HepG2 (cell line): ENCODE results near the gene BIN1. TPM values are rescaled to one million over a fixed set of nuclear protein-coding genes. Genes with fewer than 3 reads are reported as not detected.

Source experiments
- ATAC-seq: fragments of 200-7000 bp; cut with Tn5 transposase; 3 replicates; pipeline ENCODE4 v1.9.1; 2020; ENCODE audit warnings: mild to moderate bottlenecking, moderate library complexity
- BruUV-seq: library from RNA; stranded (reverse); fragments of 400-500 nt; replicated peaks from 2 replicates; lab custom pipeline; 2021; lab: Mats Ljungman, UMichigan
- CTCF ChIA-PET: fragments of 300-600 bp; formaldehyde crosslinking; extraction: SDS; loops from one replicate; lab custom pipeline; 2021; ENCODE audit warnings: low total read pairs, inconsistent platforms, low intra/inter-chr PET ratio; lab: Yijun Ruan, JAX
- POLR2A ChIA-PET: fragments of 350-600 bp; sonication (Branson Sonifier 250); formaldehyde crosslinking; loops from one replicate; lab custom pipeline; 2020; ENCODE audit warnings: antibody characterized with exemption, inconsistent platforms; lab: Yijun Ruan, JAX
- DNase-seq: peaks from one replicate; pipeline ENCODE4 v3.0.0-alpha.2; 2015; ENCODE audit warnings: low spot score
- FAIRE-seq: peaks from 3 replicates; lab custom pipeline; 2011; peaks lifted over from hg19 to GRCh38; lab: Jason Lieb, UNC
- H2AFZ ChIP-seq: one replicate; pipeline ENCODE4 v1.6.1; 2011; ENCODE audit warnings: low read length, inconsistent platforms
- H3K27ac ChIP-seq: fragments of 300-600 bp; 3 replicates; pipeline ENCODE4 v1.8.0; 2011; ENCODE audit warnings: mixed run types, mild to moderate bottlenecking, mixed read lengths, low read length, inconsistent platforms; ENCODE audit not compliant: insufficient read depth; ENCODE audit errors: extremely low read length
- H3K27me3 ChIP-seq, 2 experiments: fragments of 200-600 bp in 1 of 2; 2 replicates in 1 of 2; 3 replicates in 1 of 2; pipeline versions ENCODE4 v1.6.0 to v1.8.0; 2011; ENCODE audit warnings: low read length in 2 of 2, mild to moderate bottlenecking in 2 of 2, moderate library complexity in 2 of 2, inconsistent platforms in 1 of 2; ENCODE audit not compliant: insufficient read depth in 2 of 2, control insufficient read depth in 1 of 2
- H3K36me3 ChIP-seq, 2 experiments: fragments of 200-600 bp in 1 of 2; replicated peaks in 1 of 2; 2 replicates in 1 of 2; 3 replicates in 1 of 2; pipeline versions ENCODE4 v1.5.1 to v1.8.0; 2011; ENCODE audit warnings: low read length in 2 of 2, inconsistent platforms in 1 of 2; ENCODE audit not compliant: insufficient read depth in 2 of 2, control insufficient read depth in 1 of 2
- H3K4me1 ChIP-seq: 2 replicates; pipeline ENCODE4 v1.5.1; 2012; ENCODE audit warnings: low read length, inconsistent platforms; ENCODE audit not compliant: insufficient read depth
- H3K4me2 ChIP-seq: 2 replicates; pipeline ENCODE4 v1.6.0; 2011; ENCODE audit warnings: low read depth, low read length, inconsistent platforms
- H3K4me3 ChIP-seq, 3 experiments: fragments of 200-600 bp in 1 of 3; sonication (generic), shearing (Covaris generic) in 1 of 3; replicated peaks in 1 of 3; 2 replicates each; pipeline ENCODE4 v1.5.1; 2011 to 2016; ENCODE audit warnings: low read length in 3 of 3, inconsistent platforms in 2 of 3, low read depth in 2 of 3, mild to moderate bottlenecking in 2 of 3, control low read depth in 1 of 3, mixed read lengths in 1 of 3; ENCODE audit not compliant: insufficient read depth in 1 of 3
- H3K79me2 ChIP-seq: one replicate; pipeline ENCODE4 v1.6.1; 2011; ENCODE audit warnings: low read length, inconsistent platforms; ENCODE audit not compliant: insufficient read depth
- H3K9ac ChIP-seq: 2 replicates; pipeline ENCODE4 v1.6.0; 2011; ENCODE audit warnings: mild to moderate bottlenecking, low read depth, low read length, inconsistent platforms; ENCODE audit not compliant: insufficient read depth
- H3K9me3 ChIP-seq: 2 replicates; pipeline ENCODE4 v1.5.1; 2012; ENCODE audit warnings: mild to moderate bottlenecking, low read length
- H4K20me1 ChIP-seq: 2 replicates; pipeline ENCODE4 v1.6.0; 2011; ENCODE audit warnings: inconsistent platforms, mild to moderate bottlenecking, low read length, moderate library complexity; ENCODE audit not compliant: insufficient read depth
- CTCF ChIP-seq: sonication (generic); formaldehyde crosslinking; IDR thresholded peaks from 2 replicates; pipeline ENCODE4 v1.5.0; 2020; ENCODE audit warnings: mild to moderate bottlenecking, missing genetic modification reagents, moderate library complexity
- FOXA3 ChIP-seq: IDR thresholded peaks from 2 replicates; pipeline ENCODE4 v1.6.1; 2016; ENCODE audit warnings: missing genetic modification reagents, missing compliant biosample characterization
- NR0B2 ChIP-seq: sonication (generic); formaldehyde crosslinking; IDR thresholded peaks from 2 replicates; pipeline ENCODE4 v1.4.0; 2020; ENCODE audit warnings: mild to moderate bottlenecking, missing genetic modification reagents
- PHF8 ChIP-seq: sonication (generic); formaldehyde crosslinking; IDR thresholded peaks from 2 replicates; pipeline ENCODE4 v1.5.0; 2020; ENCODE audit warnings: missing genetic modification reagents
- ZBTB7A ChIP-seq: sonication (generic); formaldehyde crosslinking; IDR thresholded peaks from 2 replicates; pipeline ENCODE4 v1.8.0; 2022; ENCODE audit warnings: mild to moderate bottlenecking, missing genetic modification reagents
- ZNF674 ChIP-seq: sonication (generic); formaldehyde crosslinking; IDR thresholded peaks from 2 replicates; pipeline ENCODE4 v1.5.0; 2020; ENCODE audit warnings: low read depth, mild to moderate bottlenecking, missing genetic modification reagents
- ZNF713 ChIP-seq: sonication (generic); formaldehyde crosslinking; IDR thresholded peaks from 2 replicates; pipeline ENCODE4 v1.4.0; 2020; ENCODE audit warnings: mild to moderate bottlenecking, missing genetic modification reagents
- WGBS: methylation state at CpG from one replicate; pipeline ENCODE4 v1.1.6; 2017; ENCODE audit warnings: low lambda C conversion rate; 5-methylcytosine and 5-hydroxymethylcytosine counted together
- in situ Hi-C: cut with HindIII; loops from 2 replicates; pipeline ENCODE4 v1.10.0; 2017; ENCODE audit warnings: low pct_unique_long_range_greater_than_20kb; ENCODE audit not compliant: extremely low pct_ligation_motif_present
- intact Hi-C: fragments of 100-400 bp; cut with micrococcal nuclease; formaldehyde crosslinking; loops from one replicate; pipeline ENCODE4 v1.10.0; 2022; ENCODE audit not compliant: unreplicated experiment
- polyA plus RNA-seq, 8 experiments: library from polyadenylated mRNA; depleted of rRNA in 3 of 8; stranded (reverse) in 7 of 8; unstranded in 1 of 8; fragments of >200 nt; fragmentation: Illumina TruSeq in 4 of 8; extraction: Trizol in 4 of 8; gene quantifications; 2 replicates each; pipeline versions ENCODE4 v1.2.1 to v1.2.3, GENCODE V29; 2011 to 2016; ENCODE audit warnings: low read depth in 4 of 8, missing spikeins in 1 of 8, mixed read lengths in 1 of 8; ENCODE audit not compliant: insufficient read depth in 1 of 8
- total RNA-seq, 5 experiments: library from RNA; depleted of rRNA; stranded (reverse); fragments of >200 nt; fragmentation: Illumina TruSeq; extraction: Trizol; gene quantifications; 2 replicates each; pipeline ENCODE4 v1.2.3, GENCODE V29; 2016; ENCODE audit warnings: low read depth in 1 of 5
- TF ChIP-seq, protein P1 (sequence below): sonication (generic); formaldehyde crosslinking; IDR thresholded peaks from 2 replicates; pipeline ENCODE4 v1.8.1; 2023; ENCODE audit warnings: missing genetic modification reagents, mild to moderate bottlenecking, borderline replicate concordance
- TF ChIP-seq, protein P2 (sequence below): sonication (generic); formaldehyde crosslinking; IDR thresholded peaks from 2 replicates; pipeline ENCODE4 v1.4.0; 2020; ENCODE audit warnings: mild to moderate bottlenecking, missing genetic modification reagents, borderline replicate concordance

Gene BIN1
- total and polyA plus RNA-seq, 2 of the 13 experiments (the other 11 are each of a cell fraction or from before 2014, with no cell fraction given), result 0.93 to 1.2 TPM

- Histone ChIP-seq H3K27me3 (0 out of 5 replicates have a peak, but pooled peaks cover 0 to 4% of the 10 kb centered on the region in 2 experiments), H4K20me1 (no peaks in the 10 kb centered on the region), H3K36me3 (no peaks in the 10 kb centered on the region), H3K4me3 (no peak overlapping the region), H3K79me2 (no peaks in the 10 kb centered on the region), H3K4me1 (peaks cover 2% of the 10 kb centered on the region), H3K9ac (no peak overlapping the region), H3K4me2 (no peak overlapping the region), H2AFZ (no peak overlapping the region), H3K9me3 (peaks cover 5% of the 10 kb centered on the region; the same call in 1 of the 2 replicates), H3K27ac (no peak overlapping the region)
- no TSS peak for BruUV-seq
- in situ Hi-C loops (no loop called here), intact Hi-C loops (no loop called here)
- ChIA-PET CTCF (no interaction called here), POLR2A (no interaction called here)
- peak; percentile 15; the same call in 1 of the 2 replicates for TF ChIP-seq CTCF (CRISPR knock-in tag)
- no peak for TF ChIP-seq PHF8
- DNase-seq (no peak), ATAC-seq (peak; percentile 41; the same call in 1 of the 3 replicates), FAIRE-seq (no peak)
- WGBS, result 81% methylated on average over 10 of the region's 10 CpGs
Measured at GRCh38 chr2:127022817-127023216, 84.1 kb downstream of the BIN1 start.

GRCh38 chr2:127020536-127020935, 86.4 kb downstream of the BIN1 start:
- ATAC-seq (no peak), FAIRE-seq (no peak), DNase-seq (no peak)
- Histone ChIP-seq H3K27me3 (peaks cover 0 to 4% of the 10 kb centered on the region in 2 experiments; a peak in 1 of 5 replicates), H4K20me1 (no peaks in the 10 kb centered on the region), H3K36me3 (no peaks in the 10 kb centered on the region), H3K9ac (no peak overlapping the region), H3K27ac (no peak overlapping the region), H2AFZ (no peak overlapping the region), H3K4me1 (peaks cover 10% of the 10 kb centered on the region), H3K9me3 (peaks cover 5% of the 10 kb centered on the region; the same call in 1 of the 2 replicates), H3K79me2 (no peaks in the 10 kb centered on the region), H3K4me2 (no peak overlapping the region), H3K4me3 (no peak overlapping the region)
- in situ Hi-C loops (no loop called here), intact Hi-C loops (no loop called here)
- ChIA-PET CTCF (no interaction called here), POLR2A (no interaction called here)
- no TSS peak for BruUV-seq
- WGBS, result 65% methylated on average over 3 of the region's 3 CpGs
- TF ChIP-seq, protein P1, sequence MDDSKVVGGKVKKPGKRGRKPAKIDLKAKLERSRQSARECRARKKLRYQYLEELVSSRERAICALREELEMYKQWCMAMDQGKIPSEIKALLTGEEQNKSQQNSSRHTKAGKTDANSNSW (CRISPR knock-in tag), result no peak
- TF ChIP-seq ZNF713 (CRISPR knock-in tag) (no peak), NR0B2 (CRISPR knock-in tag) (no peak), ZNF674 (CRISPR knock-in tag) (no peak), FOXA3 (CRISPR knock-in tag) (no peak), ZBTB7A (CRISPR knock-in tag) (no peak)
- TF ChIP-seq, protein P2, sequence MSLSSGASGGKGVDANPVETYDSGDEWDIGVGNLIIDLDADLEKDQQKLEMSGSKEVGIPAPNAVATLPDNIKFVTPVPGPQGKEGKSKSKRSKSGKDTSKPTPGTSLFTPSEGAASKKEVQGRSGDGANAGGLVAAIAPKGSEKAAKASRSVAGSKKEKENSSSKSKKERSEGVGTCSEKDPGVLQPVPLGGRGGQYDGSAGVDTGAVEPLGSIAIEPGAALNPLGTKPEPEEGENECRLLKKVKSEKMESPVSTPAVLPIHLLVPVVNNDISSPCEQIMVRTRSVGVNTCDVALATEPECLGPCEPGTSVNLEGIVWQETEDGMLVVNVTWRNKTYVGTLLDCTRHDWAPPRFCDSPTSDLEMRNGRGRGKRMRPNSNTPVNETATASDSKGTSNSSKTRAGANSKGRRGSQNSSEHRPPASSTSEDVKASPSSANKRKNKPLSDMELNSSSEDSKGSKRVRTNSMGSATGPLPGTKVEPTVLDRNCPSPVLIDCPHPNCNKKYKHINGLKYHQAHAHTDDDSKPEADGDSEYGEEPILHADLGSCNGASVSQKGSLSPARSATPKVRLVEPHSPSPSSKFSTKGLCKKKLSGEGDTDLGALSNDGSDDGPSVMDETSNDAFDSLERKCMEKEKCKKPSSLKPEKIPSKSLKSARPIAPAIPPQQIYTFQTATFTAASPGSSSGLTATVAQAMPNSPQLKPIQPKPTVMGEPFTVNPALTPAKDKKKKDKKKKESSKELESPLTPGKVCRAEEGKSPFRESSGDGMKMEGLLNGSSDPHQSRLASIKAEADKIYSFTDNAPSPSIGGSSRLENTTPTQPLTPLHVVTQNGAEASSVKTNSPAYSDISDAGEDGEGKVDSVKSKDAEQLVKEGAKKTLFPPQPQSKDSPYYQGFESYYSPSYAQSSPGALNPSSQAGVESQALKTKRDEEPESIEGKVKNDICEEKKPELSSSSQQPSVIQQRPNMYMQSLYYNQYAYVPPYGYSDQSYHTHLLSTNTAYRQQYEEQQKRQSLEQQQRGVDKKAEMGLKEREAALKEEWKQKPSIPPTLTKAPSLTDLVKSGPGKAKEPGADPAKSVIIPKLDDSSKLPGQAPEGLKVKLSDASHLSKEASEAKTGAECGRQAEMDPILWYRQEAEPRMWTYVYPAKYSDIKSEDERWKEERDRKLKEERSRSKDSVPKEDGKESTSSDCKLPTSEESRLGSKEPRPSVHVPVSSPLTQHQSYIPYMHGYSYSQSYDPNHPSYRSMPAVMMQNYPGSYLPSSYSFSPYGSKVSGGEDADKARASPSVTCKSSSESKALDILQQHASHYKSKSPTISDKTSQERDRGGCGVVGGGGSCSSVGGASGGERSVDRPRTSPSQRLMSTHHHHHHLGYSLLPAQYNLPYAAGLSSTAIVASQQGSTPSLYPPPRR, result no peak
